ENCODE data around the gene ZNF260.
A peak's percentile ranks its signal among the peaks of the same experiment; 100 is the strongest.

Gene ZNF260

GRCh38 chr19:36572593-36573019 lies 44.5 kb upstream of the ZNF260 start:
- in situ Hi-C loops (cut with MboI; ENCODE audit: low pct_unique_long_range_greater_than_20kb, low sequenced_read_pairs, unreplicated experiment) = no loop called here
- no peak for DNase-seq (ENCODE audit: low spot score)
- no peak for TF ChIP-seq CTCF (IDR thresholded peaks at IDR 0.05; ENCODE audit: extremely low read depth, insufficient read depth, missing control alignments)

- no peak for DNase-seq (ENCODE audit: low spot score)
- no peak for TF ChIP-seq CTCF (IDR thresholded peaks at IDR 0.05; ENCODE audit: extremely low read depth, insufficient read depth, missing control alignments)
- in situ Hi-C loops (cut with MboI; ENCODE audit: low pct_unique_long_range_greater_than_20kb, low sequenced_read_pairs, unreplicated experiment) = no loop called here
These were observed 36.3 kb upstream of the ZNF260 start for GRCh38 chr19:36564391-36564790.

DNA sequence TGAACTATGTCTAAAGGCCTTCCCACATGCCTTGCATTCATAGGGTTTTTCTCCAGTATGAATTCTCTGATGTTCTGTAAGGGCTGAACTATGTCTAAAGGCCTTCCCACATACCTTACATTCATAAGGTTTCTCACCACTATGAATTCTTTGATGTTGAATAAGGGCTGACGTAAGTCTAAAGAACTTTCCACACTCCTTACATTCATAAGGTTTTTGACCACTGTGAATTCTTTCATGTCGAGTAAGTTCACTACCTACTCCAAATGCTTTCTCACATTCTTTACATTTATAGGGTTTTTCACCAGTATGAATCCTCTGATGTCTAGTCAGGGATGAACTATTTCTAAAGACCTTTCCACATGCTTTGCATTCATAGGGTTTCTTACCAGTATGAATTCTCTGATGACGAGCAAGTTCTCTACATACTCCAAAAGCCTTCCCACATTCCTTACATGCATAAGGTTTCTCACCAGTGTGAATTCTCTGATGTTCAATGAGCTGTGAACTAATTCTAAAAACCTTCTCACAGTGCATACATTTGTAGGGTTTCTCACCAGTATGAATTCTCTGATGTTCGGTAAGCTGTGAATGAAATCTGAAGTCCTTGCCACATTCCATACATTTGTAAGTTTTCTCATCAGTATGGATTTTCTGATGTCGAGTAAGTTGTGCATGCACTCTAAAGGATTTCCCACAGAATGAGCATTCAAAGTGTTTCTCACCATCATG lies 19.1 kb upstream of the ZNF260 start:
- no peak for TF ChIP-seq CTCF (IDR thresholded peaks at IDR 0.05; ENCODE audit: extremely low read depth, insufficient read depth, missing control alignments)
- no peak for DNase-seq (ENCODE audit: low spot score)
- in situ Hi-C loops (cut with MboI; ENCODE audit: low pct_unique_long_range_greater_than_20kb, low sequenced_read_pairs, unreplicated experiment) = no loop called here

GRCh38 chr19:36528921-36529518 lies 949 bp upstream of the ZNF260 start:
- no peak for TF ChIP-seq CTCF (IDR thresholded peaks at IDR 0.05; ENCODE audit: extremely low read depth, insufficient read depth, missing control alignments)
- in situ Hi-C loops (cut with MboI; ENCODE audit: low pct_unique_long_range_greater_than_20kb, low sequenced_read_pairs, unreplicated experiment) = no loop called here
- peak; percentile 55 for DNase-seq (ENCODE audit: low spot score)

DNA sequence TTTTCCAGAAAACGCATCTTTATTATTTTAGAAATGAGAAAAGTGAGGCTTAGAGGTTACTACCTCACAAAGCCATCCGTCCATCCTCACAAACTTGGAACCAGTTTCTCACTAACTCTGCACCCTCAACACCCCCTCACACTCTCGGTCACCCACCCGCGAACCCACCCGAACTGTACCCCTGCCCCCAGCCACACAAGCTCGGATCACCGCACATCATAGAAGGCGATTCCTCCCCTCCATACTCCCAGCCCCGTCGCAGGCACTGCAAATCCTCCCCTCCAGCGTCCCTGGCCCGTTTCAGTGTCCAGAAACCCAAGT lies 238 bp downstream of the ZNF260 start:
- TF ChIP-seq CTCF (IDR thresholded peaks at IDR 0.05; ENCODE audit: extremely low read depth, insufficient read depth, missing control alignments) = no peak
- in situ Hi-C loops (cut with MboI; ENCODE audit: low pct_unique_long_range_greater_than_20kb, low sequenced_read_pairs, unreplicated experiment) = no loop called here
- DNase-seq (ENCODE audit: low spot score) = no peak

GRCh38 chr19:36527341-36527740 lies 730 bp downstream of the ZNF260 start:
- peak; percentile 31 for DNase-seq (ENCODE audit: low spot score)
- no peak for TF ChIP-seq CTCF (IDR thresholded peaks at IDR 0.05; ENCODE audit: extremely low read depth, insufficient read depth, missing control alignments)
- in situ Hi-C loops (cut with MboI; ENCODE audit: low pct_unique_long_range_greater_than_20kb, low sequenced_read_pairs, unreplicated experiment) = no loop called here

Measured in GM13977 (cell line).